Prostate gland (tissue), 2 donors: Measurements from ENCODE around the gene TCP11. TPM values are rescaled to one million over a fixed set of nuclear protein-coding genes. Genes with fewer than 3 reads are reported as not detected.
A peak's percentile ranks its signal among the peaks of the same experiment; 100 is the strongest.

ENCODE experiments used
- DNase-seq: peaks from one replicate; pipeline ENCODE4 v3.0.0-alpha.2; 2019; ENCODE audit warnings: low spot score
- H3K27ac ChIP-seq, 2 donors: fragments of 200-600 bp; sonication (generic); 2 replicates each; pipeline ENCODE4 v1.5.1; 2017 to 2019
- H3K27me3 ChIP-seq: fragments of 200-600 bp; sonication (generic); replicated peaks from 2 replicates; pipeline ENCODE4 v1.5.1; 2019; ENCODE audit not compliant: insufficient read depth
- H3K36me3 ChIP-seq, 2 donors: fragments of 200-600 bp; sonication (generic); 1 replicate in 1 of 2; 2 replicates in 1 of 2; pipeline versions ENCODE4 v1.5.1 to v1.8.1; 2017 to 2019
- H3K4me1 ChIP-seq: fragments of 200-600 bp; sonication (generic); replicated peaks from 2 replicates; pipeline ENCODE4 v1.5.1; 2019
- H3K4me3 ChIP-seq, 2 donors: fragments of 200-600 bp; sonication (generic); 2 replicates each; pipeline ENCODE4 v1.5.1; 2017 to 2019
- H3K9me3 ChIP-seq: fragments of 200-600 bp; sonication (generic); 2 replicates; pipeline ENCODE4 v1.5.1; 2017
- POLR2A ChIP-seq: fragments of 450-650 bp; IDR thresholded peaks from one replicate; pipeline ENCODE4 v1.6.1; 2016; ENCODE audit warnings: antibody characterized with exemption, mild to moderate bottlenecking
- POLR2AphosphoS5 ChIP-seq: sonication (generic); formaldehyde crosslinking; IDR thresholded peaks from one replicate; pipeline ENCODE4 v1.6.1; 2017; ENCODE audit warnings: antibody characterized with exemption
- WGBS: methylation state at CpG from one replicate; pipeline ENCODE4 v1.1.5; 2018; 5-methylcytosine and 5-hydroxymethylcytosine counted together
- intact Hi-C: fragments of 100-400 bp; cut with DNase I; formaldehyde crosslinking; loops from one replicate; pipeline ENCODE4 v1.14.2; 2022
- total RNA-seq, 2 donors: library from RNA; depleted of rRNA; stranded (reverse); fragments of >200 nt; gene quantifications; one replicate each; pipeline ENCODE4 v1.1.0, GENCODE V29; 2016
- TF ChIP-seq, protein P1 (sequence below), 4 experiments: fragments of 200-600 bp in 2 of 4; fragments of 450-650 bp in 2 of 4; sonication (generic) in 2 of 4; IDR thresholded peaks; 1 replicate in 3 of 4; 2 replicates in 1 of 4; pipeline ENCODE4 v1.5.1; 2016 to 2019; ENCODE audit warnings: antibody characterized with exemption in 4 of 4, mild to moderate bottlenecking in 2 of 4, moderate library complexity in 2 of 4

TCP11 gene
- total RNA-seq, 2 donors from 2014 or later: 0.87 to 33.3 TPM

DNA sequence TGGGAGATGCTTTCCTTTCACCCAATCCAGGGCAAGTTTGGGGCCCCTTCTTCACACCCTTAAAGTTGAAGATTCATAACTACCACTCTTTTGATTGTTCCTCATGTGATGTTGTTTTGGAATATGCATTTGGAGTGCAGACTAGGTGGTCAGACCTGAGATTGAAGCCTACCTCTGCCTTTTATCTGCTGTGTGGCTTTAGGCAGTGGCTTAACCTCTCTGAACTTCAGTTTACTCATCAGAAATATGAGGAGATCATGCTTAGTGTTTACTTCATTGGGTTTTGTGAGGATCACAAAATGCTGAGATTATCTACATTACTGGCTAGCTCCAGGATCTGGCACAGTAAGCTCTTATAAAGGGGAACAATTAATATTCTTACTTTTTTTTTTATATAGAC lies 26.4 kb upstream of the TCP11 start:
- TF ChIP-seq, protein P1, sequence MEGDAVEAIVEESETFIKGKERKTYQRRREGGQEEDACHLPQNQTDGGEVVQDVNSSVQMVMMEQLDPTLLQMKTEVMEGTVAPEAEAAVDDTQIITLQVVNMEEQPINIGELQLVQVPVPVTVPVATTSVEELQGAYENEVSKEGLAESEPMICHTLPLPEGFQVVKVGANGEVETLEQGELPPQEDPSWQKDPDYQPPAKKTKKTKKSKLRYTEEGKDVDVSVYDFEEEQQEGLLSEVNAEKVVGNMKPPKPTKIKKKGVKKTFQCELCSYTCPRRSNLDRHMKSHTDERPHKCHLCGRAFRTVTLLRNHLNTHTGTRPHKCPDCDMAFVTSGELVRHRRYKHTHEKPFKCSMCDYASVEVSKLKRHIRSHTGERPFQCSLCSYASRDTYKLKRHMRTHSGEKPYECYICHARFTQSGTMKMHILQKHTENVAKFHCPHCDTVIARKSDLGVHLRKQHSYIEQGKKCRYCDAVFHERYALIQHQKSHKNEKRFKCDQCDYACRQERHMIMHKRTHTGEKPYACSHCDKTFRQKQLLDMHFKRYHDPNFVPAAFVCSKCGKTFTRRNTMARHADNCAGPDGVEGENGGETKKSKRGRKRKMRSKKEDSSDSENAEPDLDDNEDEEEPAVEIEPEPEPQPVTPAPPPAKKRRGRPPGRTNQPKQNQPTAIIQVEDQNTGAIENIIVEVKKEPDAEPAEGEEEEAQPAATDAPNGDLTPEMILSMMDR (IDR thresholded peaks at IDR 0.05): no peak
- no peak overlapping the region for H3K4me3 ChIP-seq
- H3K27me3 ChIP-seq: no peaks in the 10 kb centered on the region
- H3K36me3 ChIP-seq: no peaks in the 10 kb centered on the region
- intact Hi-C loops: no loop called here
- peaks cover 3% of the 10 kb centered on the region for H3K4me1 ChIP-seq
- no peak overlapping the region for H3K27ac ChIP-seq
- no peak for DNase-seq
- H3K9me3 ChIP-seq: no peaks in the 10 kb centered on the region

DNA sequence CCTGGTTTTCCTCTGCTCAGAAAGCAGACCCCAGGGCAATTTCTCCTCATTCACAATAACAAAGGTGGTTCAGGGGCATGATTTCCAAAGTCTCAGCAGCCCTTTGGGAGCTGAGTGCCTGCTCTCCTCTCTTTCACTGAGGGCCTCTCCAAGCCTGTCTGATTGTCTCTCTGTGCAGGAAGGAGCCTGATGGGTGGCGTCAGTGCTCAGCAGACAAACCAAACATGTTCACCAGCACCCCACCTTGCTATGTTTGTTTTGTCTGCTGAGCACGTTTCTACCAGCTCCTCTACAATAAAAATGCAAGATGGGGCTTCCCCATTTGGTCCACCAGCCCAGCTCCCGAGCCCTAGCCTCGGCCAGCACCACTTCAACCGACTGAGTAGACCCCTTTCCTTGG lies 25.4 kb upstream of the TCP11 start:
- no peak overlapping the region for H3K4me3 ChIP-seq
- H3K4me1 ChIP-seq: peaks cover 3% of the 10 kb centered on the region
- TF ChIP-seq POLR2A: no peak
- no peak for TF ChIP-seq POLR2AphosphoS5
- TF ChIP-seq, protein P1 (IDR thresholded peaks at IDR 0.05): no peak
- H3K9me3 ChIP-seq: no peaks in the 10 kb centered on the region
- H3K27me3 ChIP-seq: no peaks in the 10 kb centered on the region
- H3K36me3 ChIP-seq: no peaks in the 10 kb centered on the region
- peak; percentile 51 for DNase-seq
- 31% methylated on average over 5 of the region's 5 CpGs for WGBS
- intact Hi-C loops: no loop called here
- peak overlapping the region; percentile 71 to 81 for H3K27ac ChIP-seq

DNA sequence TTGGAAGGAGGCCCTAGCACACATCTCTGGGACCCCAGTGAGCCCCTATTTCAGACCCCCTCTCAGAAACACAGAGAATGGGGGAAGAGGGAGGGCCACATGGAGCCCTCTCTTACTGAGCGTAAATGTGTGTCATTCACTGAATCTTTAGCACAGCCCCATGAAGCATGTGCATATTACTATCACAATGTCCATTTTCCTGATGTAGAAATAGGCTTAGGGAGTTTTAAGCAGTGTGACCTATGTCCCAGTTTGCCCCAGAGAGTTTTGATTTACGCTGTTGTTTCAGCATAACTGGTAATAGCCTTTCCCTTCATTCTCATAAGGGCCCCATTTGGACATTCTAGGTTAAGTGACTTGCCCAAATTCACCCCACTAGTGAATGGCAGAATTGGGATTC lies 25.0 kb upstream of the TCP11 start:
- TF ChIP-seq, protein P1 (IDR thresholded peaks at IDR 0.05): no peak
- no peak for TF ChIP-seq POLR2A
- no peak for TF ChIP-seq POLR2AphosphoS5
- Histone ChIP-seq H3K27ac (peak overlapping the region; percentile 71 to 81), H3K9me3 (no peaks in the 10 kb centered on the region), H3K4me1 (peaks cover 3% of the 10 kb centered on the region), H3K27me3 (no peaks in the 10 kb centered on the region), H3K4me3 (no peak overlapping the region), H3K36me3 (no peaks in the 10 kb centered on the region)
- intact Hi-C loops: no loop called here
- WGBS: 93% methylated on average over 2 of the region's 2 CpGs
- no peak for DNase-seq

DNA sequence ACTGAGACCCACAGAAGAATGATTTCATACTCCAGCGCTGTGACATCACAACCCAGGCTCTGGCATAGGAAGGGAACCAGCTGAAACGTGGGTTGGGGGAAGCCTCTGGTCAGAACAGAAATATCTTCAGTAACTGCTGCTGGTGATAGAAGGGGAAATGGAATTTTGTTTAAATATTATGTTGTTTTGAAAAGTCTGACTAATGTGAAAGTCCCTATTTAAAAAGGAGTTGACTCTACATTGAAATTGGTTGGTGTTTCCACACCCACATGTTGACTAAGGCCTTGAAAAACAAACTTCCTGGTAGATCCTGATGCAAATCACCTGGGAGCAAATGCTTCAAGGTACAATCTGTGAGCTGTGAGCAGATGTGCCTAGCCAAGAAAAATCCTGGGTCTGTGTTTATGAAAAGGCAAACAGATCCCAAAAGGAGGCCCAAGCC lies 24.5 kb upstream of the TCP11 start:
- 82% methylated on average over 2 of the region's 2 CpGs for WGBS
- no peak overlapping the region for H3K4me3 ChIP-seq
- peak; percentile 68 for DNase-seq
- H3K4me1 ChIP-seq: peaks cover 3% of the 10 kb centered on the region
- intact Hi-C loops: no loop called here
- H3K27me3 ChIP-seq: no peaks in the 10 kb centered on the region
- TF ChIP-seq POLR2A: no peak
- peak; percentile 89 for TF ChIP-seq POLR2AphosphoS5
- H3K27ac ChIP-seq: peak overlapping the region; percentile 71 to 81
- no peaks in the 10 kb centered on the region for H3K36me3 ChIP-seq
- H3K9me3 ChIP-seq: no peaks in the 10 kb centered on the region

DNA sequence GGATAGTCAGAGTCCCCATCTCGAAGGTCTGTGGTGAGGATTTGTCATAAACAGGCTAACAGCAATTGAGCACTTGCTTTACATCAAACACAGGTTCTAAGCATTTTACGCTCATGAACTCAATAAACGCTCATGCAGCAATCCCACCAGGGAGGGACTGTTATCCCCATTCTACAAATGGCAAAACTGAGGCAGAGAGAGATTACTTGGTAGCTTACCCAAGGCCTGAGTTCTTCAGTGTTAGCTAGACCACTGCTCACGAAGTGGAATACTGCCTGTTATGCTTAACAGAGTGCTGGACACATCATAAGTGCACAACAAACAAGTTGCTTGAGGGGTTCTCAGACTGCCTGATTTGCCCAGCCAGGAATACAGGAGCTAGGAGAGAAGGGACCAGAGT lies 23.7 kb upstream of the TCP11 start:
- Histone ChIP-seq H3K27ac (peak overlapping the region; percentile 71 to 81), H3K9me3 (no peaks in the 10 kb centered on the region), H3K36me3 (no peaks in the 10 kb centered on the region), H3K4me3 (no peak overlapping the region), H3K4me1 (peaks cover 3% of the 10 kb centered on the region), H3K27me3 (no peaks in the 10 kb centered on the region)
- intact Hi-C loops: no loop called here
- DNase-seq: no peak
- WGBS: 95% methylated on average over 4 of the region's 4 CpGs
- no peak for TF ChIP-seq POLR2A
- TF ChIP-seq, protein P1 (IDR thresholded peaks at IDR 0.05): no peak
